ENCODE results near the gene TEX50.
"Not testable (repeated sequence)": the region's sequence is repeated elsewhere in the genome, so short reads cannot be mapped to it uniquely, and the experiment has no call there.

The TEX50 gene

GRCh38 chr1:173628888-173629287 is 6.2 kb upstream of the TEX50 start:
- Histone ChIP-seq H3K27ac (ENCODE audit: insufficient read depth, low read depth, low read length, poor library complexity, severe bottlenecking) (no peak overlapping the region), H3K36me3 (ENCODE audit: control insufficient read depth, insufficient read depth, low read length) (no peaks in the 10 kb centered on the region), H3K9me3 (ENCODE audit: control insufficient read depth, low read length) (no peaks in the 10 kb centered on the region), H3K4me1 (ENCODE audit: control insufficient read depth, insufficient read depth, low read length) (no peaks in the 10 kb centered on the region), H3K27me3 (ENCODE audit: control insufficient read depth, insufficient read depth, low read length, poor library complexity, severe bottlenecking) (no peaks in the 10 kb centered on the region), H3K4me3 (ENCODE audit: insufficient read depth, low read depth, low read length) (no peak overlapping the region)
- 87 to 96% methylated on average over 3 of the region's 3 CpGs for WGBS, 2 experiments

DNA sequence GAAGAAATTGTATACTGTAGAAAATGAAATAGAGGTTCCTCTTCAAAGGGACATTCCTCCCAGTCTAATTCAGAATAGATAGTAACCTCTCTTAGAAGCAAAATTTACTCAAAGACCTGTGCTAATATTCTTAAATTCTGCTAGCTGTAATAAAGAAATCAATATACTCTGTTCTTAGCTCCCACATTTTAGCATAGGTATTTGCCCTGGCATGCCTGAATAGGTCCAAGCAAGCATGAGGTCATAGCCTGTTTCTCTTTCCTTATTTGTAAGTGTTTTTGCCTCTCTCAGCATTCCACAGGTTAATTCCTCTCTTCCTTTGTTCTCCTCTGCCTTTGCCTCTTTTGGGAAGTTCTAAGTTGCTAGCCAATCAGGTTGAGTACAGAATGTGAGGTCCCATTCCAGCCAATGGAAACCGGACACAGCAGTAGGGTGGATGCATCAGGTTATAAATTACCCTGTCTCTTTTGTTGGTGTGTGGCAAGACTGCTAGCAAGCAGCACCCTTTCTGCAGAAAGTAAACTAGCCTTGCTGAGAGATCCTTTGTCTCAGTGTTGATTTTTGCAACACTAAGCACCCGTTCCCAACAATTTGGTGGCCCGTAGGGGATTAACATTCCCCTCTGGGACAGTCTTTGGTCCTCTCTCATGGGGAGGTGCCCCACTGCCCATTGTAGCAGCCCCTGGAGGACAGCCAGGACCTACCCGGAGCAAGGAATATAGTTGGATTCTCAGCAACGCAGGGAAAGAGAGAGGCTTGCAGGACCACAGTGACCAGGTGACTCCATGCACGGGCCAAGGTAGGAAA is 2.3 kb downstream of the TEX50 start:
- not testable (repeated sequence) for H3K27ac ChIP-seq (ENCODE audit: insufficient read depth, low read depth, low read length, poor library complexity, severe bottlenecking); H3K9me3 ChIP-seq (ENCODE audit: control insufficient read depth, low read length); H3K36me3 ChIP-seq (ENCODE audit: control insufficient read depth, insufficient read depth, low read length); H3K4me1 ChIP-seq (ENCODE audit: control insufficient read depth, insufficient read depth, low read length); H3K4me3 ChIP-seq (ENCODE audit: insufficient read depth, low read depth, low read length); H3K27me3 ChIP-seq (ENCODE audit: control insufficient read depth, insufficient read depth, low read length, poor library complexity, severe bottlenecking)
- 89 to 91% methylated on average over 6 of the region's 6 CpGs for whole genome bisulfite sequencing, 2 experiments

GRCh38 chr1:173638043-173639021 is 3.2 kb downstream of the TEX50 start:
- H3K27ac ChIP-seq (ENCODE audit: insufficient read depth, low read depth, low read length, poor library complexity, severe bottlenecking): no peak overlapping the region
- no peaks in the 10 kb centered on the region for H3K36me3 ChIP-seq (ENCODE audit: control insufficient read depth, insufficient read depth, low read length)
- no peak overlapping the region for H3K4me3 ChIP-seq (ENCODE audit: insufficient read depth, low read depth, low read length)
- H3K27me3 ChIP-seq (ENCODE audit: control insufficient read depth, insufficient read depth, low read length, poor library complexity, severe bottlenecking): no peaks in the 10 kb centered on the region
- H3K4me1 ChIP-seq (ENCODE audit: control insufficient read depth, insufficient read depth, low read length): no peaks in the 10 kb centered on the region
- 94 to 96% methylated on average over 12 of the region's 12 CpGs for WGBS, 2 experiments
- H3K9me3 ChIP-seq (ENCODE audit: control insufficient read depth, low read length): no peaks in the 10 kb centered on the region

GRCh38 chr1:173639102-173639501 is 4.0 kb downstream of the TEX50 start:
- Histone ChIP-seq H3K27ac (ENCODE audit: insufficient read depth, low read depth, low read length, poor library complexity, severe bottlenecking) (no peak overlapping the region), H3K9me3 (ENCODE audit: control insufficient read depth, low read length) (no peaks in the 10 kb centered on the region), H3K4me1 (ENCODE audit: control insufficient read depth, insufficient read depth, low read length) (no peaks in the 10 kb centered on the region), H3K4me3 (ENCODE audit: insufficient read depth, low read depth, low read length) (no peak overlapping the region), H3K36me3 (ENCODE audit: control insufficient read depth, insufficient read depth, low read length) (no peaks in the 10 kb centered on the region), H3K27me3 (ENCODE audit: control insufficient read depth, insufficient read depth, low read length, poor library complexity, severe bottlenecking) (no peaks in the 10 kb centered on the region)
- WGBS, 2 experiments: 86 to 91% methylated on average over 2 of the region's 2 CpGs

- H3K4me3 ChIP-seq (ENCODE audit: insufficient read depth, low read depth, low read length); H3K4me1 ChIP-seq (ENCODE audit: control insufficient read depth, insufficient read depth, low read length); H3K36me3 ChIP-seq (ENCODE audit: control insufficient read depth, insufficient read depth, low read length); H3K27me3 ChIP-seq (ENCODE audit: control insufficient read depth, insufficient read depth, low read length, poor library complexity, severe bottlenecking); H3K9me3 ChIP-seq (ENCODE audit: control insufficient read depth, low read length); H3K27ac ChIP-seq (ENCODE audit: insufficient read depth, low read depth, low read length, poor library complexity, severe bottlenecking): not testable (repeated sequence)
- WGBS, 2 experiments: 95 to 98% methylated on average over 4 of the region's 4 CpGs
These were observed 7.5 kb downstream of the TEX50 start for GRCh38 chr1:173642450-173643139.

DNA sequence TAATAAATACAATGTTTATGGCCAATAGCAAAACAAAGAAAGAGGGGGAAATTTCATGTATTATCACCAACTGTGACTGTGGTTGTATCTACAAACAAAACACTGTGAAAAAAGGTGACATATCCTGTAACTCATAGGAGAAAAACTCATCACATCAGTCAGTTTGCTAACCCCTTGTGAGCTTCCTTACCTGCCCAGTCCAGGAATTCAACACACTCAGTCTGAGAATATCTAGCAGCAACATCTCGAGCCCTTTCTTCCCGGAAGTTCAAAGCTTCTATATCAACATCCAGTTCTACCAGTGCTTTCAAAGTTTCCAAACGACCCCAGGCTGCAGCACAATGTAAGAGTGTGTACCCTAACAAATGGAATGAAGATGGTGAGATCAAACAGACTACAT is 11.5 kb downstream of the TEX50 start:
- WGBS, 2 experiments: 82 to 94% methylated on average over 3 of the region's 3 CpGs
- no peaks in the 10 kb centered on the region for H3K4me1 ChIP-seq (ENCODE audit: control insufficient read depth, insufficient read depth, low read length)
- no peak overlapping the region for H3K27ac ChIP-seq (ENCODE audit: insufficient read depth, low read depth, low read length, poor library complexity, severe bottlenecking)
- no peaks in the 10 kb centered on the region for H3K36me3 ChIP-seq (ENCODE audit: control insufficient read depth, insufficient read depth, low read length)
- no peaks in the 10 kb centered on the region for H3K27me3 ChIP-seq (ENCODE audit: control insufficient read depth, insufficient read depth, low read length, poor library complexity, severe bottlenecking)
- no peak overlapping the region for H3K4me3 ChIP-seq (ENCODE audit: insufficient read depth, low read depth, low read length)
- no peaks in the 10 kb centered on the region for H3K9me3 ChIP-seq (ENCODE audit: control insufficient read depth, low read length)

GRCh38 chr1:173648880-173649605 is 13.9 kb downstream of the TEX50 start:
- no peaks in the 10 kb centered on the region for H3K36me3 ChIP-seq (ENCODE audit: control insufficient read depth, insufficient read depth, low read length)

GRCh38 chr1:173660306-173660705 is 25.2 kb downstream of the TEX50 start:
- H3K9me3 ChIP-seq (ENCODE audit: control insufficient read depth, low read length): no peaks in the 10 kb centered on the region
- no peak overlapping the region for H3K27ac ChIP-seq (ENCODE audit: insufficient read depth, low read depth, low read length, poor library complexity, severe bottlenecking)
- peaks cover 3% of the 10 kb centered on the region for H3K36me3 ChIP-seq (ENCODE audit: control insufficient read depth, insufficient read depth, low read length)
- 90 to 94% methylated on average over 2 of the region's 2 CpGs for WGBS, 2 experiments
- H3K27me3 ChIP-seq (ENCODE audit: control insufficient read depth, insufficient read depth, low read length, poor library complexity, severe bottlenecking): no peaks in the 10 kb centered on the region
- H3K4me1 ChIP-seq (ENCODE audit: control insufficient read depth, insufficient read depth, low read length): no peaks in the 10 kb centered on the region
- no peak overlapping the region for H3K4me3 ChIP-seq (ENCODE audit: insufficient read depth, low read depth, low read length)

More at GRCh38 chr1:173648880-173649605, 13.9 kb downstream of the TEX50 start:
- Histone ChIP-seq H3K27ac (ENCODE audit: insufficient read depth, low read depth, low read length, poor library complexity, severe bottlenecking) (no peak overlapping the region), H3K9me3 (ENCODE audit: control insufficient read depth, low read length) (no peaks in the 10 kb centered on the region), H3K4me1 (ENCODE audit: control insufficient read depth, insufficient read depth, low read length) (no peaks in the 10 kb centered on the region), H3K4me3 (ENCODE audit: insufficient read depth, low read depth, low read length) (no peak overlapping the region), H3K27me3 (ENCODE audit: control insufficient read depth, insufficient read depth, low read length, poor library complexity, severe bottlenecking) (no peaks in the 10 kb centered on the region)

- Histone ChIP-seq H3K9me3 (ENCODE audit: control insufficient read depth, low read length) (no peaks in the 10 kb centered on the region), H3K27ac (ENCODE audit: insufficient read depth, low read depth, low read length, poor library complexity, severe bottlenecking) (no peak overlapping the region), H3K4me1 (ENCODE audit: control insufficient read depth, insufficient read depth, low read length) (no peaks in the 10 kb centered on the region), H3K36me3 (ENCODE audit: control insufficient read depth, insufficient read depth, low read length) (no peaks in the 10 kb centered on the region), H3K27me3 (ENCODE audit: control insufficient read depth, insufficient read depth, low read length, poor library complexity, severe bottlenecking) (no peaks in the 10 kb centered on the region), H3K4me3 (ENCODE audit: insufficient read depth, low read depth, low read length) (no peak overlapping the region)
- 92% methylated on average over 1 of the region's 1 CpG; no CpG with 5 or more reads in 1 of the 2 experiments for WGBS, 2 experiments
These were observed 26.1 kb downstream of the TEX50 start for GRCh38 chr1:173661271-173661670.
